ENCODE measurements around the gene PNPLA2. TPM values are rescaled to one million over a fixed set of nuclear protein-coding genes. Genes with fewer than 3 reads are reported as not detected.

The PNPLA2 gene
- total RNA-seq, 1 donor from 2014 or later = 174 TPM

- intact Hi-C loops (cut with DNase I) = no loop called here
- ATAC-seq (no peak), DNase-seq (ENCODE audit: low spot score) (no peak)
These were observed 36.2 kb upstream of the PNPLA2 start for GRCh38 chr11:782264-783174.

GRCh38 chr11:783581-784015, 35.1 kb upstream of the PNPLA2 start:
- ATAC-seq (peak; percentile 77), DNase-seq (ENCODE audit: low spot score) (peak; percentile 83)
- intact Hi-C loops (cut with DNase I) = no loop called here

DNA sequence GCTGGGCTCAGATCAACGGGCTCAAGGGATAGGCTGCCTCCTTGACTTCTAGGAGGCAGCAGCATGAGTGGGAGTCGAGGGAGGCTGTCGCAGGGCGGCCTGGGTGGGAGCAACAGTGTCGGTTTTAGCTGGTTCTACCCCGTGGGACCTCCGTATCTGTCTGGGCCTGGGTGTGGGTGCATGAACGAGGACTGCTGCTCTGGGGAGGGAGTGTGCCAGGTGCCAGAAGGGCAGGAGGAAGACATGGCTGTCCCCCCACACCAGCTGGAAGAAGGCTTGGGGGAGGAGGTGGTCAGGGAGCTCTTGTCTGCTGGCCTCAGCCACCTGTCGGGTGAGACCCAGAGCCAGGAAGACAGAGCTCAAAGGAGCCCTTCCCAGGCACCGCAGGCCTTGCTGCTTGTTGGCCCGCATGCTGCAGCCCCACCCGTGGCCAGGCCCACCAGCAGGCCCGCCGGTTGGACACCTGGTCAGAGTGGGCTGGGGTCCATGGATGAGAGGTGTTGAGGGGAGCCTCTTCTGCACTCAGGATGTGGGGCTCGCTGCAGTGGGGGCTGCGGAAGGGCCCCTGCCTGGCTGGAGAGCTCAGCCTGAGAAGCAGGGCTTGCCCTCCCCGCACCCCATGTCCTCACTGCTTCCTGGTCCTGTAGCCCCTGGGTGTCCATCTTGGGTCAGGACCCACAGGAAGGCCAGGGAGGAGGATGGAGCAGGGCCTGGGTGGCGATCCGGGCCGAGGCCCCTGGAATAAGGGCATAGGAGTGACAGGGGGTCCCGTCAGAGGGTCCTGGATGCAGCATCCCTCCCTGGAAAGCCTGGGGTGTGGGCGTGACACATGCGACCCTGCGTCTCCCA, 32.3 kb upstream of the PNPLA2 start:
- ATAC-seq = no peak
- intact Hi-C loops (cut with DNase I) = no loop called here
- no peak for DNase-seq (ENCODE audit: low spot score)

DNA sequence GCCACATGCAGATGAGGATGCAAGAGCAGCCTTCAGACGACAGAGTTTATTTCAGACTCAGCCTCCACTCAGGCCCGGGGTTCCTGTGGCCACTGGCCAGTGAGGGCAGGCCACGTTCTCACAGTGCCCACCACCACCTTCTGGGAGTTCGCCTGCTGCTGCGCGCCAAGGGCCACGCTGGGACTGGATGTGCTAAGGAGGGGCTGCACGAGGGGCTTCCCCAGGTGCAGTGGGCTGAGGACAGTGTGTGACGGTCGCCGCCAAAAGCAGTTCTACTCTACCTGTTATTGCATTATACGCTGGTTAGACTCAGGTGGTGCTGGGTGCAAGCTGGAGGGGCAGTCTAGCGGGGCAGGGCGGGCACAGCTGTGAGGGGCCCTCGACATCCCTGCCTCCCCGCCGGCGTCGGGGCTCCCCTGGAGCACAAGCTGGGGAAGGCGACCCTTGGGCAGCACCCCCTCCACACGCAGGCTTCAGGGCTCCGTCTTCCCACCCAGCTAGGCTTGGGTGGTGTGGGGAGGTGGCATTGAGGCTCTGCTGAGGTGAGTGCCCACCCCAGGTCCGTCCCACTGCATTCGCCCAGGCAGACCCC, 31.5 kb upstream of the PNPLA2 start:
- intact Hi-C loops (cut with DNase I) = no loop called here
- DNase-seq (ENCODE audit: low spot score) = no peak
- no peak for ATAC-seq

DNA sequence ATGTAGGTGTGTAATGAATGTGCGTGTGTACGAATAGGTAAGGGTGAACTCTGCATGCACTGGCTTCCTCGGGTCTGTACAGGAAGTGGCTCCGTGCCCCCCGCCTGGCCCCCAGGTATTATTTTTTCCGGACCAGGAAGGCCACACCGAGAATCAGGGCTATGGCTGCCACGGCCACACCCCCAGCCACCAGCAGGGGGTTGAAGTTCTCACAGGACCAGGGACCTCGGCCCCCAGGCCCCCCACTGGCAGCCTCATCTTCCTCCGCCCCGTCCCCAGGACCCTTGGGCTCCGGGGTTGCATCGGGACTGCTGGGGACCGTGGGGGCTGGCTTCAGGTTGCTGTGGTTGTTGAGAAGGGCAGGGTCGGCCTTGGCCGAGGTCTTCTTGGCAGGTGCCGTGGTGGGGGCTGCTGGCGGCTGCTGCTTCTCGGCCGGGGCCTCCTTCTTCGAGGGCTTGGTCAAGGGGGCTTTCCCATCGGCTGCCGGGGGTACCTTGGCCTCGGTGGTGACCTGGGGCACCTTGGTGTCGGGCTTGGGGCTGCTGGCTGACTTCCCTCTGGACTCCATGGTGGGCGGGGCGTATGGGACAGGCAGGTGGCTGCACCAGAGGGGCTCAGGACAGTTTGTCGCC, 30.6 kb upstream of the PNPLA2 start:
- DNase-seq (ENCODE audit: low spot score) (no peak), ATAC-seq (no peak)
- intact Hi-C loops (cut with DNase I) = no loop called here

DNA sequence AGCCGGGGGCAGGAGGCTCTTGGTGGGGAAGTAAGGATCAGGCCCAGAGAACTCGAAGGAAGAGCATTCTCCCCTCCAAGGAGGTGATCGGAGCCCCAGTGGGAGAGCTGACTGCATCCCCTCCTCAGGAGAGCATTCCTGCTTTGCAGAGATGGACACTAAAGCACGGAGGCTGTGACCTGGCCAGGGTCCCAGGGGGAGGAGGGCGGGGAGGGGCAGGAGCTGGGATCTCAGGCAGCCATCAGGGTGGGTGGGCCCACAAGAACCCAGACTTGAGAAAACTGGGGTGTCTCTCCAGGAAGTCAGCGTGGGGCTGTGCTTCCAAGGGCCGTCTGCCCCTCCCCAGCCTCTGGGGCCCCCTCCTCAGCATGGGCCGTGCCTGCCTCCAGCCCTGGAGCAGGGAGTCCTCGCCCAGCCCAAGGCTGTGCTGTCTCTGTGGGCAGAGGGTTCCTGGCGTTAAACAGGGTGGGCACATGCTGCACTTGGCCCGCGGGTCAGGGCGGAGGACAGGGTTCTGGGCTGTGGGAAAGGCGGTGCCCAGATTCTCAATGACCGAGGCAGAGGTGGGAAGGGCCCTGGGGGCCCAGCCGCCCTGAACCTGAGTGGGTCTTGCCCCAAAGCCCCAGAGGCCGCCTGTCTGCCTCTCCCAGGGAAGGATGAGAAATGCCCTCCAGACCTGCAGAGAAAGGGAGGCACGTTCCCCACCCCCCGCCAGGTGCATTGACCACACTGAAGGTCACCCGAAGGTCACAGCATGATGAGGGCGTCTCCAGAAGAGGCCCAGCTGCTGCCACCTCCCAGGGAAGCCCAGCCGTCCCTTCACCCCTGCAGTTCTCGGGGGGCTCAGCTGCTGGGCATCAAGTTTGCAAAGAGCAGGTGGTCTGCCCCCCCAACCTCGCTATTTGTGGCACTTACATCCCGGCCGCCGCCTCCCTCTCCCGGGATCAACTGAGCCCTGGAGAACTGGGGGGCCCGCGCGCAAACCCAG, 29.5 kb upstream of the PNPLA2 start:
- no peak for ATAC-seq
- intact Hi-C loops (cut with DNase I) = no loop called here
- no peak for DNase-seq (ENCODE audit: low spot score)

- ATAC-seq (no peak), DNase-seq (ENCODE audit: low spot score) (no peak)
- intact Hi-C loops (cut with DNase I) = loop anchor here (10.0 kb wide), 1 partner anchor 125 kb away; no protein-coding TSS in a partner anchor
These were observed 28.8 kb upstream of the PNPLA2 start, which contains the start of gene CEND1 for GRCh38 chr11:789943-790342. TSS of gene CEND1 (minus strand) at chr11:790090. CDS start at chr11:788576, 1,514 bp downstream.

DNA sequence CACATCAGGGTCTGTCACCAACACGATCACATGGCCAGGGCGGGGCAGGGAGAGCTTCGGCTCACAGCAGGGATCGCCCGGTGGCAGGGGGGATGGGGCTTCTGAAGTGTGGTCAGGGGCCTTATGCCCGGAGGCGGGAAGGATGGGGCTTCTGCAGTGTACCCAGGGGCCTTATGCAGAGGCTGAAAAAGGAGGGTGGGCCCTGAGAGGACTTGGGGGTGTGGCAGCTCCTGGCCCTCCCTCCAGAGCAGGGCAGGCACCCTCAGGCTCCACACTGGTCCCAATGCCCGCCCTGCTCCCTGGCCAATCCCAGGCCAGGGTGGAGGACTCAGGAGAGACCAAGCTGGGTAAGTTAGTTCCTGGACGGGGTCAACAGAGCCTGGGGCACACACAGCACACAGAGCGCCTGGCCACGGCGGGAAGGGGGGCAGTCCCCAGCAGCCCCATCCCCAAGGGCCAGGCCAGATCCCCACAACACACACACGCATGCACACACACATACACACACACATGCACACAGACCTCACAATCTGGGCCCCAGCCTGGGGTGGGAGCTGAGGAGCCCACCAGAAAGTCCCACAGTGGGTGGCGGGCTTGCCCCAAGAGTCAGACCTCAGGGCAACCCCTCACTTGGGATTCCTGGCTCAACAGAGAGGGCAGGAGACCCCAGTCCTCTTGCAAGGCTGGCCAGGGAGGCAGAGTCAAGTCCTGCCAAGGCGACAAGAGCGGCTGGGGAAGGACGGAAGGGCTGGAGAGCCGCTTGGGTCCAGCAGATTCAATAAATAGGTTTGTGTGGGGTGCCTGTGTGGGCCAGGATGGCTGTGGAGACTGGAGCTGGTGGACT, 27.8 kb upstream of the PNPLA2 start:
- intact Hi-C loops (cut with DNase I) = loop anchor here (10.0 kb wide), 1 partner anchor 126 kb away; no protein-coding TSS in a partner anchor
- no peak for DNase-seq (ENCODE audit: low spot score)
- peak; percentile 1 for ATAC-seq

- DNase-seq (ENCODE audit: low spot score) (no peak), ATAC-seq (no peak)
- intact Hi-C loops (cut with DNase I) = loop anchor here (10.0 kb wide), 1 partner anchor 127 kb away; no protein-coding TSS in a partner anchor
These were observed 26.8 kb upstream of the PNPLA2 start for GRCh38 chr11:791658-792534.

DNA sequence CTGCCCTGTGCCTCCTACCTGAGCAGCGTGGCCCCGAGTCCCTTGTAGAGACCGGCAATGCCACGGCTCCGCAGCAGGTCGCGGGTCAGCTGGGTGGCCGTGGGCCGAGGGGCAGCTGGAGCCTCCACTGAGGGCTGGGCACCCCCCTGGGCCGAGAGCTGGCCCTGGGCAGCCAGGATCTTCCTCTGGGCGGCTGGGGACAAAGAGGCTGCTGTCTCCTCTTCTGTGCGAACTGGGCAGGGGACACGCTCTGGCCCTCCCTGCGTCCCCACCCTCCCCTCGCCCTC, 26.2 kb upstream of the PNPLA2 start:
- DNase-seq (ENCODE audit: low spot score) = no peak
- ATAC-seq = no peak
- intact Hi-C loops (cut with DNase I) = loop anchor here (10.0 kb wide), 1 partner anchor 128 kb away; no protein-coding TSS in a partner anchor

- DNase-seq (ENCODE audit: low spot score) (no peak), ATAC-seq (no peak)
- intact Hi-C loops (cut with DNase I) = loop anchor here (10.0 kb wide), 1 partner anchor 128 kb away; no protein-coding TSS in a partner anchor
These were observed 25.8 kb upstream of the PNPLA2 start for GRCh38 chr11:792873-793272.

DNA sequence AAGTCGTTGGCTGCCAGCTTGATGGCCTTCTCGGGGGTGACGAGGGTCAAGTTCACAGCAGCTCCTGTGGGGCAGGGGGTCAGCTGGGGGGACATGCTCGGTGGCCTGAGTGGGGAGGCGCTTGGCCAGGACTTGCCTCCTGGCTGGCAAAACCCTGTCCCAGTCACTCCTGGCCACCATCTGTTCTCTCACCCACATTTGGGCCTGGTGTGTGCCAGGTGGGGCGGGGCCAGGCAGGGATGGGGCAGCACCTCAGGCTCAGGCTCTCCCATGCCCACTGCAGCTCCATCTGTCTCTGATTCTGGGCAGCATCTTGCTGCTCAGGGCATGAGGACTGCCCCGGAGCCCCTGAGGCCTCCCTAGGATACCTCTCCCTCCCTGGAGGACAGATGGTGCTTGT, 25.2 kb upstream of the PNPLA2 start:
- ATAC-seq (no peak), DNase-seq (ENCODE audit: low spot score) (no peak)
- intact Hi-C loops (cut with DNase I) = loop anchor here (10.0 kb wide), 1 partner anchor 129 kb away; no protein-coding TSS in a partner anchor

DNA sequence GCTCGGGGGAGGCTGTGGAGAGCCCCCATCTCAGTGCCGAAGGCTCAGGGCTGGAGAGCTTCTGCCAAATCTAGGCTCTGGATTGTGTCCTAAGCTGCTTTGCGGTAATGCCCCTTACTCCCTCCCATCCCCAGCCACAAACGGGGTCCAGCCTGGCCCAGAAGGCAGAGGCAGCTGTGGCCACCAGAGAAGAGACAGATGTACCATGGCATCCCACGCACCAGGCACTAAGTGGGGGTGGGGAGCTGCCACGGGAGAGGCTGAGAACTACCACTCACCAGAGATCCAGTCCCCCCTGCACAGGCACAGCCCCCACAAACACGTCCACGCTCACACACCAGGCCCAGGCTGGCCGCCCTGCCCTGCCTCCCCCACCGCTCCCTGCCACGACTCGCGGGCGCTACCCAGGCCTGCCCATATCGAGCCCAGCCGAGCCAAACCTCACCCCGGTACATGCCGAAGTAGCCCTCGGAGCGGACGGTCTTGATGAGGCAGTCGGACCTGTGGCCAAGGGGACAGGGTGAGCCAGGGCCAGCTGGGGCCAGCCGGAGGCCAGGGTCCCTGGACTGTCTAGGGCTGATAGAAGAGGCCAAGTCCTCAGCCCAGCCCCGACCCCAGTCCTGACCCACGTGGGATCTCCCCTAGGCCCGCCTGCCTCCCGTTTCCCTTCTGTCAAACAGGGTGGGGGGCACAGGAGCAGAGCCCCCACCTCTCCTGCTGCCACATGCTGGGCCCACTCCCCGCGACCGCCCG, 24.5 kb upstream of the PNPLA2 start:
- intact Hi-C loops (cut with DNase I) = loop anchor here (10.0 kb wide), 1 partner anchor 129 kb away; no protein-coding TSS in a partner anchor
- no peak for DNase-seq (ENCODE audit: low spot score)
- no peak for ATAC-seq

GRCh38 chr11:794766-795633, 23.7 kb upstream of the PNPLA2 start:
- intact Hi-C loops (cut with DNase I) = loop anchor here (10.0 kb wide), 1 partner anchor 130 kb away; no protein-coding TSS in a partner anchor
- ATAC-seq = no peak
- no peak for DNase-seq (ENCODE audit: low spot score)

Data from sciatic nerve (tissue), 2 donors.